ENCODE data around the gene CLEC2B.
A peak's percentile ranks its signal among the peaks of the same experiment; 100 is the strongest.
"Not testable (repeated sequence)": the region's sequence is repeated elsewhere in the genome, so short reads cannot be mapped to it uniquely, and the experiment has no call there.

Gene CLEC2B

GRCh38 chr12:9869307-9870161 lies at the start of gene CLEC2B:
Gene CLEC2B, minus strand, starts transcription at chr12:9869354.
- DNase-seq (ENCODE audit: low read depth), result peak; percentile 95

- no peak for DNase-seq (ENCODE audit: low read depth)
Observed at GRCh38 chr12:9911708-9912107, 42.6 kb upstream of the CLEC2B start.

DNA sequence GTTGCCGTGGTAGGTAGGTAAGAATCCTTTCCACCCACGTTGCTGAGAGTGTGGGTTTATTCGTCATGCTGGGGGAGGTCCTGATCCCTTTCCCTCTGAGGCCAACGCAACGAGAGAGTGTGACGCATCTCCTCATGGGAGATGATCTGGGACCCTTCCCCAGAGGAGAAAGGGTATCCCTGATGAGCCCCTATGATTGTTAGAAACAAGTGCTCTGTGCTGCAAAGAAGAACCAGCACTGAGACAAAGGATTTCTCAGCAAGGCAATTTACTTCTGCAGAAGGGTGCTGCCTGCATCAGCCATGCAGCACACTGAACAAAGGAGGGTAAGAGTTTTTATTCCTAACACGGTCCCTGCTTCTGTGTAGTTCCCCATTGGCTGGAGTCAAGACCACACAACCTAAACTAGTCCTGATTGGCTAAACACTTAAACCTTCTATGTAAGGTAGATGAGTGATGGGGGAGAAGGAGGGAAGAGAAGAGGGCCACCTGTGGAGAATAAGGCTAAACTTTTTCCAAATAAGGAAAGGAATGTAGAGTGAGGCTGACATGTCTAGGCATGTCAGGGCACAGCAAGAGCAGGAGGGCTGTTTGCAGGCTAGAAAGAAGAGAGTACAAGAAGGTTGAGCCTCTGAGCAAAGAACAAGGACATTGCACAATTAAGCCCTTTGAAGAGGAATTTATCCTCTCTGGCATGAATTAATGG lies 41.7 kb upstream of the CLEC2B start:
- DNase-seq (ENCODE audit: low read depth), result peak; percentile 8

- no peak for DNase-seq (ENCODE audit: low read depth)
Observed at GRCh38 chr12:9909724-9910123, 40.6 kb upstream of the CLEC2B start.

DNA sequence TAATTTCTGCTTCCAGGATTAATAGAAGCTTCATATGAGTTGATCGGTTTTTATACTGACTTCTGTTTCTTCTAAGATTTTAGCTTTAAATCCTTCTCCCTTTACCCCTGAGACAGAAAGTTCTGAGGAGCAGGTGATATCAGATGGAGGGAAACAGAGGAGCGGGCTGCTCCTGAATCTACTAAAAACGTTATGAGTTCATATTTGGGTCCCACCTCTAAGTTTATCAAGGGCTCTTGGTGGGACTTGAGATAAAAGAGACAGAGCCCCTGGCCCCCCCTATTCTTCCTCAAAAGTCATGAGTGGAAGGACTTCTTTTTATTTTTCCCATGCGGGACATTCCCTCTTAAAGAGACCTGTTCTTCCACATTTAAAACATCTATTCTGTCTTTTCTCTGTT lies 39.2 kb upstream of the CLEC2B start:
- DNase-seq (ENCODE audit: low read depth), result no peak

DNA sequence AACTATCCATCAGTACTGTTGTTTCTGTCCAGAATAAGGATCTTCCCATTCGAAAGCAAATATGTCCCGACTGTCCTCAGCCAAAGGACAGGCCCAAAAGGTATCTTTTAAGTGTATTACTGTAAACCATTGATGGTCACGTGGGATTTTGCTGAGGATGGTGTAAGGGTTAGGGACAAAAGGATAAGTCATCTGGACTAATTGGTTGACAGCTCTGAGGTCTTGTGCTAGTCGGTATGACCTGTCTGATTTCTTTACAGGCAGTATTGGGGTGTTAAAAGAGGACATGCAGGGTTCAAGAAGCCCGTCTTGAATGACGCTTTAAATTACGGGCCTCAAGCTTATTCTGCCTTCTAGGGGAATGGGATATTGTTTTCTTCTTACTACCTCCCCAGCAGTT lies 38.6 kb upstream of the CLEC2B start:
- DNase-seq (ENCODE audit: low read depth), result no peak

GRCh38 chr12:9906873-9907272 lies 37.7 kb upstream of the CLEC2B start:
- no peak for DNase-seq (ENCODE audit: low read depth)

DNA sequence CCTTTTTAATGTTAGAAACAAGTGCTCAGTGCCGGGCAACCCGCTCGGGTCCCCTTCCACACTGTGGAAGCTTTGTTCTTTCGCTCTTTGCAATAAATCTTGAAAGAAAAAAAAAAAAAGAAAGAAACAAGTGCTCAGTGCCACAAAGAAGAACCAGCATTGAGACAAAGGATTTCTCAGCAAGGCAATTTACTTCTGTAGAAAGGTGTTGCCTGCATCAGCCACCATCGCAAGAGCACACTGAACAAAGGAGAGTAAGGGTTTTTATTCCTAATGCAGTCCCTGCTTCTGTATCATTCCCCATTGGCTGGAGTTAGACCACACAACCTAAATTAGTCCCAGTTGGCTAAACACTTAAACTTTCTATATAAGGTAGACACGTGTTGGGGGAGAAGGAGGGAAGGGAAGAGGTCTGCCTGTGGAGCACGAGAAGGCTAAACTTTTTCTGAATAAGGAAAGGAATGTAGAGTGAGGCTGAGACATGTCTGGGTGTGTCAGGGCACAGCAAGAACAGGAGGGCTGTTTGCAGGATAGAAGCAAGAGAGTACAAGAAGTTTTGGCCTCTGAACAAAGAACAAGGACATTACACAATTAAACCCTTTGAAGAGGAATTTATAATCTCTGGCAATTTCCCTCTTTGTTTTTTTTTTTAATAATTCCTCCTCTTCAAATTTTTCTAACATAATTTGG lies 33.5 kb upstream of the CLEC2B start:
- DNase-seq (ENCODE audit: low read depth), result no peak

- DNase-seq (ENCODE audit: low read depth), result no peak
Observed at GRCh38 chr12:9900930-9901329, 31.8 kb upstream of the CLEC2B start.

DNA sequence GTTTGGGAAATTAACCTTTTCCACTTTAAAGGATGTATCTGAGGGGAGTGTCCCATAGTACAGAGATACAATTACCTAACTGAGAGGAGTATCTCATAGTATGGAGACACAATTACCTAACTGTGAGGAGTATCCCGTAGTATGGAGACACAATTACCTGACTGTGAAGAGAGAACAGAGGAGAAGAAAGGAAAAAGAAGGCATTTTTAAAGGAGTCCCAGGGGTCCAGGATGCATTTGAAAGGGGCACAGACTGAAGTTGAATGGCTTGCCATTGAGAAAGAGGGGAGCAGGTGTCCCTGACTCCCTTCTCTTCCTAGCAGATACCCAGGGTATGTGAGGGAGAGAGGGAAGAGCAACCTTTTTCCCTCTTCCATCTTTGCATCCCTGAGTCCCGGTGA lies 30.1 kb upstream of the CLEC2B start:
- DNase-seq (ENCODE audit: low read depth), result no peak

- no peak for DNase-seq (ENCODE audit: low read depth)
Observed at GRCh38 chr12:9897535-9897934, 28.4 kb upstream of the CLEC2B start.

DNA sequence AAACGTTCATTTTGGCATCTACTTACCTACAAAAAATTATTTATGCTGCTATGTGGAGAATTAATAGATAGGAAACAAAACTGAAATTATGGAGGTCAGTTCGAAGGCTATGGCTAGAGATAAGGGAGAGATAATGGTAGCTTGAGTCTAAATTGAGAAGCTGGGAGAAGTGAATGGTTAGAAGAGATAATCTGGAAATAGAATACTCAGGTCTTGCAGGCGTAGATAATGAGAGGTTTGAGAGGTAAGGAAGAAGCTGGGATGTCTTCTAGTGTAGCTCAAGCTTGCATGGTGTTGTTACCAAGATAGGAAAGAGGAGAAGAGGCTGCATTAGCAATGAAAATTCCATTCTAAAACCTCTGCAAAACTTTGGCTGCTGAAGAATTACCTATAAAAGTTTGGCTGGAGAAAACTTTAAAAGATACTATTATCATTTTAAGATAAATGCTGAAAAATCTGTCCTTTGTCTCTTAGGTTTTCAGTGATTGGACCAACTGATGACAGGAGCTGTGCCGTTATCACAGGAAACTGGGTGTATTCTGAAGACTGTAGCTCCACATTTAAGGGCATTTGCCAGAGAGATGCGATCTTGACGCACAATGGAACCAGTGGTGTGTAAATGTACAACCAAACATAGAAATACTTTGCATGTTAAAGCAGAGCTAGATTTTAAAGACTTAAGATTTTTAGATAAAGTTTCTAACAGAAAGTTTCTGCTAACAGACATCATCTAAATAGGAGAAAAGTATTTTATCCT lies 26.2 kb upstream of the CLEC2B start:
- no peak for DNase-seq (ENCODE audit: low read depth)

DNA sequence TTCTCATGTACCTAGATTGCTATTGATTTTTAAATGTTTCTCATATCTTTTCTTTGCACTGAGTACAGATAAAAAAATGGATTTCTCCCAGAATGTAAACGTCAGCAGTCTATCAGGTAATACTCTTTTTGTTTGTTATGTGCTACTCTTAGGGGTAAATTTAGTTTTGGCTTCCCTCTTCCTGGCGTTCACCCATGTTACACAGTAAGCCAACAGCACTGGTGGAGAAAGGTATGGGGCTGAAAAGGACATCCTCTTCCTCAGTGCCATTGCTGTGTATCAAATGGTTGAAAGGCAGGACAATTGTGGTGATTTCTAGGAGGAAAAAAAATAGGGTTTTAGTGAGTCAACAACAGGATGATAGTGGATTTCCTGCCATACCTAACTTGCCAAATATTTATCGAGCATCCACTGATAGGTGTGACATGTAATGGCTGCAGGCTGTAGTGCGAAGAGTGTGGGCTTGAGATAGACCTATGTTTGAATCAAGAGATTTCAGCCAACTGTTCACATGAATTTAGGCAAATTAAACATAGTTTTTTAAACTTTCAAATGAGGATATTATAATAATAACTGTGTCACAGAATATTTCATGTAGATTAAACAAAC lies 19.6 kb upstream of the CLEC2B start:
- no peak for DNase-seq (ENCODE audit: low read depth)

- no peak for DNase-seq (ENCODE audit: low read depth)
Observed at GRCh38 chr12:9883175-9883574, 14.0 kb upstream of the CLEC2B start.

DNA sequence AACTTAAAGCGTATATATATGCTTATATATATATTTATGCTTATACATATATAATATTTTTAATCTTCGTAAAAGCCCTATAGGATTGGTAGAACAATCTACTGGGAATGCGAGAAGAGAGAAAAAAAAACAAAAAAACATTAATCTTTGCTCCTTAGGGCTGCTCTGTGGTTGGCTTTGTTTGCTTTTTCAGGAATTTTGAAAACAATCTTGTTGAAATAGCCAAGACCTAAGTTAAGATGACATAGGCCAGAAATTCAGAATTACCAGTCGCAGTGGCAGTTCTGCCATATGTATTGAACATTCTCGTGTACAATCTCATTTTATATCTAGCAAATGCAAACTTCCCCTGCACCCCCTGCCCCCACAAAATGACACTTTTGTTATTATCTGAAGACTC lies 12.8 kb upstream of the CLEC2B start:
- DNase-seq (ENCODE audit: low read depth), result no peak

DNA sequence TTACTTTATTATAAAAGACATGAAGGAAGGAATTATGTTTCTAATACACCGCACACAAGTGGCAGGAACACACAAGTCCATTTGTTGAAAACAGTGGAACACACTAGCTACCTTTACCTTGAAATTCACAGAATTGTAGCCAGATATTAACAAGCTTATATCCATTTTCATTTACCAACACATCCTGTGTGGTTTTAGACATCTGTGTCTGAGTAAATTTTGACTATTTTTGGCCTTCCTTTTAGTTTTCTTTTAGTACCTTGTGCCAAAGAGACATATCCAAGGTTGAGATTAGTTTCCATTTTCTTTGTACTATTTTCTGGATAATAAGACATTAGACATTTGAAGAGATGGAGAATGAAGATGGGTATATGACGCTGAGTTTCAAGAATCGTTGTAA lies 12.1 kb upstream of the CLEC2B start, which contains the start of gene KLRF2:
Gene KLRF2 (plus strand): TSS at position 244 of the 400 bp plus-strand sequence. CDS start 107 bp downstream, at position 351.
- no peak for DNase-seq (ENCODE audit: low read depth)

DNA sequence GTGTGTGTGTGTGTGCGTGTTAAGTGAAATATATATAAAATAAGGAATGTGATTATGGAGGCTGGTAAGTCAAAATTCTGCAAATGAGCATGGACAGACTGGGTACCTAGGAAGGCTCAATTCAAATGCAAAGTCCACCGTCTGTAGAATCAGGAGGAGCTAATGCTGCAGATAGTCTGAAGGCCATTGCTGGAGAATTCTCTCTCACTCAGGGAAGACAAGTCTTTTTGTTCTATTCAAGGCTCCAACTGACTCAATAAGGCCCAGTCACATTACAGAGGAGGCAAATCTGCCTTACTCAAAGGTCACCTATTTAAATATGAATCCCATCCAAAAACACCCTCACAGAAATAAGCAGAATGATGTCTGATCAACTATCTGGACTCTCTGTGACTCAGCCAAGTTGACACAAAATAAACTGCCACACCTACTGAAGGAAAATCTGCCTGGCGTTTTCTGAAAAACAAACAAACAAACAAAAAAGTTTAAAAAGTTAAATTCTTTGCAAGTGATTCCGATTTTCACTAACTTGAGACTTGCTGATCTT lies 11.5 kb upstream of the CLEC2B start:
- no peak for DNase-seq (ENCODE audit: low read depth)

- not testable (repeated sequence) for DNase-seq (ENCODE audit: low read depth)
Observed at GRCh38 chr12:9876120-9876519, 7.0 kb upstream of the CLEC2B start.

- DNase-seq (ENCODE audit: low read depth), result no peak
Observed at GRCh38 chr12:9872742-9873141, 3.6 kb upstream of the CLEC2B start.

DNA sequence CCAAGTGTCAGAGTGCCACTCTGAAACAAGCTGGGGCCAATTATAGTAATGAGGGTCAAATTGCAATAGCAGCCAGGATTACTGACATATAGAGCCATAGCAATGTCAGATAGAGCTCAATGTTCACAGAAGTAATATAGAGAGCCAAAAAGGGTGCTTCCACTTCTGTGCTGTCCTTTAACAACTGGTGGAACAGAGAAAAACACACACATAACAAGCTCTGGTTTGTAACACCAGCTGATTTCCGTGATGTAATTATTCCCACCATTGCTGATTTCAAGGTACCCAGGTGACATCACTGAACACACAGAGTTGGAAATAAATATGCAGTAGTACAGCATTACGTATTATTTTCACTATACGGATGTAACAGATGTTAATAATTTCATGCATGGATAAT lies 3.0 kb upstream of the CLEC2B start:
- DNase-seq (ENCODE audit: low read depth), result no peak

GRCh38 chr12:9870286-9870866 lies 1.2 kb upstream of the CLEC2B start:
- DNase-seq (ENCODE audit: low read depth), result no peak
